Erythroblast (primary cell): ENCODE measurements around the gene SPAG7.

Experiments used
- GATA1 ChIP-seq: IDR thresholded peaks from 2 replicates; pipeline ENCODE4 v1.6.1; 2011; ENCODE audit warnings: low read depth, mild to moderate bottlenecking, control low read depth, low read length, moderate library complexity
- POLR2A ChIP-seq: IDR thresholded peaks from 2 replicates; pipeline ENCODE4 v1.6.1; 2011; ENCODE audit warnings: mild to moderate bottlenecking, low read length

DNA sequence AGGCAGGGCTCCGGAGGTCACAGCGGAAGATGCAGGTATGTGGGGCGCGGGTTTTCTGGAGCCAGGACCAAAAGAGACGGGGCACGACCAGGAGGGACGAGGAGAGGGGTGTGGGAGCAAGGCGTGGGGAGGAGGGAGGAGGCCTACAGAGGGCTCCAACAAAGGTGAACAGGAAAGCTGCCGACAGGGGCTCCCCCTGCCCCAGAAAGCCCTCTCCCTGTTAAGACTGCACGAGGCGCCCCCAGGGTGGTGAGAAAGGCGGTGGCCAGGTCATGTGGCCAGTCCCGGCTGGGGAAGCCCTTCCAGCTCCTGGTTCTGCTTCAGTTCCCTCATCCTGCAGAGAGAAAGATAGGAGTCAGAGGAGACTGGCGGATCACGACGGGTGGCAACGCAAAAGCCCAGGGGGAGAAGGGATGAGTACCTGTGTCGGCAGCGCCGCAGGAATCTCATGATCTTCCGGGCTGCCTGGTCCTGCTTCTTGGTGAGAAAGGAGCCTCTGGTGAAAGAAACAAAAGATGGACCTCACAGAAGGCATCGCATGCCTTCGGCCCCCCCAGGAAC is 949 bp upstream of the SPAG7 start:
- no peak for TF ChIP-seq POLR2A
- no peak for TF ChIP-seq GATA1
